IMR-90 (cell line): ENCODE data around the gene KAZALD1. TPM values are rescaled to one million over a fixed set of nuclear protein-coding genes. Genes with fewer than 3 reads are reported as not detected.

ENCODE experiments used
- ATAC-seq: fragments of 200-7000 bp; cut with Tn5 transposase; 2 replicates; pipeline ENCODE4 v1.9.1; 2020; ENCODE audit warnings: low read depth, mild to moderate bottlenecking, moderate library complexity
- BruUV-seq: library from RNA; stranded (reverse); fragments of 400-500 nt; replicated peaks from 2 replicates; lab custom pipeline; 2021; lab: Mats Ljungman, UMichigan
- CTCF ChIA-PET: fragments of 300-600 bp; formaldehyde crosslinking; extraction: SDS; loops from one replicate; lab custom pipeline; 2021; ENCODE audit warnings: antibody characterized with exemption; lab: Yijun Ruan, JAX
- POLR2A ChIA-PET: fragments of 300-600 bp; sonication (Branson Sonifier 250); formaldehyde crosslinking; loops from one replicate; lab custom pipeline; 2022; ENCODE audit warnings: antibody characterized with exemption; ENCODE audit not compliant: unreplicated experiment; lab: Charles Lee
- DNase-seq: peaks from one replicate; pipeline ENCODE4 v3.0.0; 2013
- H2AFZ ChIP-seq: replicated peaks from 2 replicates; pipeline ENCODE3; 2013; ENCODE audit warnings: low read length, mild to moderate bottlenecking; ENCODE audit not compliant: poor library complexity
- H2AK5ac ChIP-seq: 2 replicates; pipeline ENCODE4 v1.6.1; 2013; ENCODE audit warnings: low read depth, low read length, inconsistent platforms
- H2AK9ac ChIP-seq: replicated peaks from 2 replicates; pipeline ENCODE3; 2013; ENCODE audit warnings: mild to moderate bottlenecking, low read depth, low read length, moderate library complexity; ENCODE audit not compliant: poor library complexity
- H2BK120ac ChIP-seq: 2 replicates; pipeline ENCODE4 v1.6.1; 2013; ENCODE audit warnings: low read depth, low read length, inconsistent platforms
- H2BK15ac ChIP-seq: 3 replicates; pipeline ENCODE4 v1.6.1; 2013; ENCODE audit warnings: low read depth, low read length, inconsistent platforms
- H2BK20ac ChIP-seq: 2 replicates; pipeline ENCODE4 v1.6.1; 2013; ENCODE audit warnings: low read depth, mild to moderate bottlenecking, inconsistent platforms, low read length, moderate library complexity
- H2BK5ac ChIP-seq: 2 replicates; pipeline ENCODE4 v1.6.1; 2013; ENCODE audit warnings: mild to moderate bottlenecking, low read depth, low read length, inconsistent platforms; ENCODE audit not compliant: poor library complexity, severe bottlenecking
- H3K14ac ChIP-seq: replicated peaks from 2 replicates; pipeline ENCODE4 v1.6.1; 2013; ENCODE audit warnings: low read depth, low read length, inconsistent platforms
- H3K18ac ChIP-seq: 2 replicates; pipeline ENCODE4 v1.6.1; 2013; ENCODE audit warnings: low read depth, low read length, control low read depth
- H3K23ac ChIP-seq: 2 replicates; pipeline ENCODE4 v1.6.1; 2013; ENCODE audit warnings: low read depth, low read length, inconsistent platforms
- H3K27ac ChIP-seq: 2 replicates; pipeline ENCODE4 v1.5.1; 2013; ENCODE audit warnings: mild to moderate bottlenecking, control low read depth, low read length; ENCODE audit not compliant: insufficient read depth
- H3K27me3 ChIP-seq: 2 replicates; pipeline ENCODE4 v1.6.1; 2013; ENCODE audit warnings: low read length; ENCODE audit not compliant: control insufficient read depth, insufficient read depth
- H3K36me3 ChIP-seq: 2 replicates; pipeline ENCODE4 v1.6.1; 2013; ENCODE audit warnings: low read length, mixed read lengths; ENCODE audit not compliant: control insufficient read depth, insufficient read depth
- H3K4ac ChIP-seq: 2 replicates; pipeline ENCODE4 v1.6.1; 2013; ENCODE audit warnings: low read depth, low read length, inconsistent platforms
- H3K4me1 ChIP-seq: 2 replicates; pipeline ENCODE4 v1.6.1; 2013; ENCODE audit warnings: low read length, mixed read lengths; ENCODE audit not compliant: control insufficient read depth, insufficient read depth
- H3K4me2 ChIP-seq: 2 replicates; pipeline ENCODE4 v1.6.1; 2013; ENCODE audit warnings: low read depth, mild to moderate bottlenecking, control low read depth, low read length, moderate library complexity
- H3K4me3 ChIP-seq: 2 replicates; pipeline ENCODE4 v1.5.1; 2013; ENCODE audit warnings: low read depth, mild to moderate bottlenecking, control low read depth, low read length, moderate library complexity; ENCODE audit not compliant: insufficient read depth
- H3K56ac ChIP-seq: 2 replicates; pipeline ENCODE4 v1.6.1; 2013; ENCODE audit warnings: low read length, inconsistent platforms; ENCODE audit not compliant: insufficient read depth; ENCODE audit errors: extremely low read depth
- H3K79me1 ChIP-seq, 2 experiments: 2 replicates each; pipeline ENCODE4 v1.6.1; 2013; ENCODE audit warnings: low read length in 2 of 2, inconsistent platforms in 1 of 2, low read depth in 1 of 2
- H3K9ac ChIP-seq: 2 replicates; pipeline ENCODE4 v1.6.1; 2013; ENCODE audit warnings: low read depth, low read length, control low read depth
- H3K9me1 ChIP-seq: 2 replicates; pipeline ENCODE4 v1.6.1; 2013; ENCODE audit warnings: low read length, inconsistent platforms; ENCODE audit not compliant: insufficient read depth
- H3K9me3 ChIP-seq: 2 replicates; pipeline ENCODE4 v1.6.1; 2013; ENCODE audit warnings: low read length; ENCODE audit not compliant: control insufficient read depth, insufficient read depth
- H4K20me1 ChIP-seq: 2 replicates; pipeline ENCODE4 v1.6.1; 2013; ENCODE audit warnings: low read length, inconsistent platforms; ENCODE audit not compliant: insufficient read depth
- H4K5ac ChIP-seq: 2 replicates; pipeline ENCODE4 v1.6.1; 2013; ENCODE audit warnings: mild to moderate bottlenecking, low read depth, low read length, control low read depth
- H4K8ac ChIP-seq, 2 experiments: 2 replicates each; pipeline ENCODE4 v1.6.1; 2013; ENCODE audit warnings: low read depth in 2 of 2, low read length in 2 of 2, control low read depth in 1 of 2, inconsistent platforms in 1 of 2
- H4K91ac ChIP-seq: 2 replicates; pipeline ENCODE4 v1.6.1; 2013; ENCODE audit warnings: low read depth, low read length, inconsistent platforms; ENCODE audit not compliant: insufficient read depth
- CEBPB ChIP-seq: IDR thresholded peaks from 2 replicates; pipeline ENCODE4 v1.6.1; 2012; ENCODE audit warnings: low read depth, low read length, improper control_type of control experiment
- ELK1 ChIP-seq: fragments of 150-350 bp; IDR thresholded peaks from 2 replicates; pipeline ENCODE4 v1.6.1; 2016; ENCODE audit warnings: low read depth, mild to moderate bottlenecking, low read length, moderate library complexity, borderline replicate concordance
- NFE2L2 ChIP-seq: fragments of 150-350 bp; IDR thresholded peaks from 2 replicates; pipeline ENCODE4 v1.6.1; 2016; ENCODE audit warnings: low read depth, mild to moderate bottlenecking, low read length
- WGBS, 2 experiments: methylation state at CpG; one replicate each; pipeline versions ENCODE4 v1.1.5 to v1.1.7; 2013; ENCODE audit warnings: missing lambda C conversion rate in 2 of 2; ENCODE audit not compliant: insufficient read length in 1 of 2; ENCODE audit errors: extremely low coverage in 2 of 2; 5-methylcytosine and 5-hydroxymethylcytosine counted together
- dilution Hi-C: fragments of 300-500 bp; cut with HindIII; formaldehyde crosslinking; loops from one replicate; pipeline ENCODE4 v1.14.3; 2018; ENCODE audit warnings: low sequenced_read_pairs; ENCODE audit not compliant: unreplicated experiment
- in situ Hi-C: fragments of 300-500 bp; cut with MboI; formaldehyde crosslinking; loops from 3 replicates; pipeline ENCODE4 v1.14.3; 2019; ENCODE audit warnings: low sequenced_read_pairs, inconsistent platforms, mixed read lengths
- intact Hi-C: fragments of 100-400 bp; cut with micrococcal nuclease; formaldehyde crosslinking; loops from 2 replicates; pipeline ENCODE4 v1.10.0; 2022
- polyA plus RNA-seq, 3 experiments: library from polyadenylated mRNA; depleted of rRNA; stranded (reverse); fragments of >200 nt; gene quantifications; 2 replicates each; pipeline ENCODE4 v1.2.3, GENCODE V29; 2012; ENCODE audit warnings: low replicate concordance in 1 of 3
- total RNA-seq: library from RNA; depleted of rRNA; stranded (reverse); fragments of >200 nt; gene quantifications from 2 replicates; pipeline ENCODE4 v1.2.3, GENCODE V29; 2012

The KAZALD1 gene
- total and polyA plus RNA-seq, 2 of the 4 experiments (the other 2 are of a cell fraction), result 9.1 to 18.6 TPM

GRCh38 chr10:101090597-101090996 lies 28.8 kb downstream of the KAZALD1 start:
- Histone ChIP-seq H3K27ac (no peak overlapping the region), H4K20me1 (no peaks in the 10 kb centered on the region), H3K4me3 (no peak overlapping the region), H3K56ac (no peak overlapping the region), H2BK20ac (no peak overlapping the region), H4K91ac (no peak overlapping the region), H3K79me1 (no peaks in the 10 kb centered on the region), H2AK5ac (no peak overlapping the region), H2AK9ac (peak overlapping the region; percentile 5), H3K27me3 (peaks cover 80% of the 10 kb centered on the region), H3K23ac (no peak overlapping the region), H3K9ac (no peak overlapping the region), H2BK120ac (no peak overlapping the region), H3K4me1 (0 out of 2 replicates have a peak, but pooled peaks cover 2% of the 10 kb centered on the region), H2BK5ac (no peak overlapping the region), H3K4me2 (no peak overlapping the region), H3K36me3 (no peaks in the 10 kb centered on the region), H3K14ac (no peak overlapping the region), H2BK15ac (no peak overlapping the region), H3K18ac (no peak overlapping the region), H4K5ac (no peak overlapping the region), H4K8ac (no peak overlapping the region), H3K9me3 (no peaks in the 10 kb centered on the region), H2AFZ (no peak overlapping the region), H3K4ac (no peak overlapping the region), H3K9me1 (no peaks in the 10 kb centered on the region)
- TF ChIP-seq CEBPB (no peak), ELK1 (no peak), NFE2L2 (no peak)
- ChIA-PET CTCF (no interaction called here), POLR2A (no interaction called here)
- in situ Hi-C loops, result no loop called here
- no peak for DNase-seq
- dilution Hi-C loops, result no loop called here
- no CpG with 5 or more reads among the region's 5 CpGs for WGBS, 2 experiments
- BruUV-seq, result no TSS peak
- ATAC-seq, result no peak
- intact Hi-C loops, result no loop called here
